Umbilical cord (tissue), 2 donors: ENCODE measurements around the gene SLC27A1. TPM values are rescaled to one million over a fixed set of nuclear protein-coding genes. Genes with fewer than 3 reads are reported as not detected.
"Not testable (repeated sequence)": the region's sequence is repeated elsewhere in the genome, so short reads cannot be mapped to it uniquely, and the experiment has no call there.

Source experiments
- DNase-seq: peaks from one replicate; pipeline ENCODE4 v3.0.0-alpha.2; 2015; ENCODE audit warnings: low spot score
- total RNA-seq: library from RNA; depleted of rRNA; stranded (reverse); fragments of >200 nt; gene quantifications from one replicate; pipeline ENCODE4 v1.2.3, GENCODE V29; 2014; ENCODE audit warnings: low replicate concordance; ENCODE audit not compliant: insufficient read depth

SLC27A1 gene
- total RNA-seq, 1 donor from 2014 or later, result 15.4 TPM

GRCh38 chr19:17486545-17487240 is 16.4 kb downstream of the SLC27A1 start:
- DNase-seq, result no peak

GRCh38 chr19:17487284-17488121 is 17.2 kb downstream of the SLC27A1 start:
- no peak for DNase-seq

GRCh38 chr19:17488593-17489391 is 18.5 kb downstream of the SLC27A1 start:
- DNase-seq, result peak; percentile 66

DNA sequence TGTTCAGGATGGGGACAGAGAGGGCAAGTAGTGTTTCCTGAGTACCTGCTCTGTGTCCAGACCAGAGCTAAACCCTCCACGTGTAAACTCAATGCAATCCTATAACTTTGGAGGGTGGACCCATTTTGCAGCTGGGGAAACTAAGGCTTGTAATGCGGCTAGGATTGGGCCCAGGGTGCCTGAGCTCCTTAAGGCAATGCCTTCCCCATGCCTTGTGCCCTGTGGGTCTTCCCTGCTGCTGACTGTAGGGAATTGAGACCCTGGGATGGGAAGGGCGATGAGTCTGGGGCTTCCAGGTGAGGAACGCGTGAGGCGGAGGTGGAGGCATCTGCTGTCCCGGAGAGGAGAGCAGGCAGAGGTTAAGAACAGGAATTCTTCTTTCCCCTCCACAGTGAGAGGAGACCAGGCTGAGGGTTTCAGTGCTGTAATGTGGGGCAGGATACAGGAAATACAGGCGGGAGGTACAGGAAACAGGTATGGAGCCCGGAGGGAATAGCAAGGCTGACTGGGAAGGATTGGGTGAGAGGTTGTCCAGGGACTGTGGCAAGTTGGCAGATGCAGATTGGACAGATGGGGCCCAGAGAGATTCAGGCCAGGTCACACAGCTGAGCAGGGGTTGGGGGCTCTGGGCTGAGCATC is 19.2 kb downstream of the SLC27A1 start:
- no peak for DNase-seq

DNA sequence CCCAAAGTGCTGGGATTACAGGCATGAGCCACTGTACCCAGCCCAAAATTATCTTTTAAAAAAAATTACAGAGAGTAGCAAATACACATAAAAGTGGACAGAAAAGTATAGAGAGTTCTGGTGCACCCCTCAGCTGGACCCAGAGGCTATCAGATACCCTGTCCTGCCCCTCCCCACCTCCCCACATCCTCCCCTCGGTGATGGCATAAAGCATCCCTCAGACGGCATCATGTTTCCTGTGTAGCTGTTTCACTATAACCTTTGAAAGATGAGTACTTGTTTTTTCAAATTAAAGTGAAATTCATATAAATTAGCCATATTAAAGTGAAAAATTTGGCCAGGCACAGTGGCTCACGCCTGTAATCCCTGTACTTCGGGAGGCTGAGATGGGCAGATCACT is 20.1 kb downstream of the SLC27A1 start:
- no peak for DNase-seq

GRCh38 chr19:17491287-17491686 is 21.0 kb downstream of the SLC27A1 start:
- DNase-seq, result no peak

DNA sequence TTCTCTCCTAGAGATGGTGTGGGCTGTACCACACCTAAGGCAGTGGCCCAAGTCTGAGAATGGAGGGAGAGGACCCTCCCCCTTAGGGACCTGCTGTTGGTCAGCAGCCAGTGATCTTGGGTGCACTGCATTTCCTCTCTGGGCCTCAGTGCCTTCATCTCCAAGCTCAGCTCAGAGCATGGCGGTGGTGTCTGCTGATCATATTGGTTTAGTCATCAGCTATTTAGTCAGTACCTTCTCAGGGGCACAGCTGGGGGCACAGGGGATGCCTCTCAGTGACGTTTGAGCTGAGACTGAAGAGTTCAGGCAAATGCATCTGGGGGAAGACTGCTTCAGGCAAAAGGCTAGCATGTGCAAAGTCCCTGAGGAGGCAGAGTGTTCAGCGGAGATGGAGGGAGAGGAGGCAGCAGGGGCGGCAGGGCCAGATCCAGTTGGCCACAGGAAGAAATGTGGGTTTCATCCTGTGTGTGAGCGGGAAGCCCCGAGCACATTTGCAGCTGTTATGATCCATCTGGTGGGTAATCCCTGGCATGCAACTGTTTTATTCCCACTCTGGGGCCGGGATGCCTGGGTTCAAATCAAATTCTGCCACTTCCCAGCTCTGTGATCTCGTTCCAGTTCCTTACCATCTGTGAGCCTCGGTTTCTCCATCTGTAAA is 25.4 kb downstream of the SLC27A1 start:
- DNase-seq, result no peak

DNA sequence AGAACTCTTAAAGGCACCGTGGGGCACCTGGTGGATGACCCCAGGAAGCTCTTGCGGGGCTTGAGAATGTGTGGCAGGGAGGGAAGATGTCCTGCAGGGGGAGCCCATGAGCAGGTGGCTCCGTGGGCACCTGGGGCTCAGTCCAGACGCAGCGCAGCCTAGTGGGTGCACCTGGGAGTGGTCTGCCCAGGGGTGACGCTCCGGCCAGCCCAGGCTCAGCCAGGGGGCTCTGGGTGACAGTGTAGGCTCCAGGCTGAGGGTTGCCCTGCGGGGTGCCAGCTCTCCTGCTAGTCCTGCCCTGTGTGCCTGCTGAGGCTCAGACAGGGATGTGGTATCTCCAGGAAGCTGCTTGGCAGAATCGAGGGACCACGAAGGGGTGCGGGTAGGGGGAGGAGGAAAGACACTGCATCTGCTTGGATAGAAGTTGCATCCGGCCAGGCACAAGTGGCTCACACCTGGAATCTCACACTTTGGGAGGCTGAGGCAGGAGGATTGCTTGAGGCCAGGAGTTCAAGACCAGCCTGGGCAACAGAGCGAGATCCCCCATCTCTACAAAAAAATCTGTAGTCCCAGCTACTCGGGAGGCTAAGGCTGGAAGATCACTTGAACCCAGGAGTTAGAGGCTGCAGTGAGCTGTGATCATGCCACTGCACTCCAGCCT is 26.1 kb downstream of the SLC27A1 start:
- DNase-seq, result peak; percentile 33

GRCh38 chr19:17497149-17497798 is 26.9 kb downstream of the SLC27A1 start:
- no peak for DNase-seq

DNA sequence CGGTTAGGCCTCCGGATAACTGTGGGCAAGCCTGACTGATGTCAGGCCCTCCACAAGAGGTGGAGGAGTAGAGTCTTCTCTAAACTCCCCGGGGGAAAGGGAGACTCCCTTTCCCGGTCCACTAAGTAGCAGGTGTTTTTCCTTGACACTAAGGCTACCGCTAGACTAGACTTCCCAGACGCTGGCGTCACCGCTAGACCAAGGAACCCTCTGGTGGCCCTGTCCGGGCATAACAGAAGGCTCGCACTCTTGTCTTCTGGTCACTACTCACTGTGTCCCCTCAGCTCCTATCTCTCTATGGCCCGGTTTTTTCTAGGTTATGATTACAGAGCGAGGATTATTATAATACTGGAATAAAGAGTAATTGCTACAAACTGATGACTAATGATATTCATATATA is 28.7 kb downstream of the SLC27A1 start:
- not testable (repeated sequence) for DNase-seq

DNA sequence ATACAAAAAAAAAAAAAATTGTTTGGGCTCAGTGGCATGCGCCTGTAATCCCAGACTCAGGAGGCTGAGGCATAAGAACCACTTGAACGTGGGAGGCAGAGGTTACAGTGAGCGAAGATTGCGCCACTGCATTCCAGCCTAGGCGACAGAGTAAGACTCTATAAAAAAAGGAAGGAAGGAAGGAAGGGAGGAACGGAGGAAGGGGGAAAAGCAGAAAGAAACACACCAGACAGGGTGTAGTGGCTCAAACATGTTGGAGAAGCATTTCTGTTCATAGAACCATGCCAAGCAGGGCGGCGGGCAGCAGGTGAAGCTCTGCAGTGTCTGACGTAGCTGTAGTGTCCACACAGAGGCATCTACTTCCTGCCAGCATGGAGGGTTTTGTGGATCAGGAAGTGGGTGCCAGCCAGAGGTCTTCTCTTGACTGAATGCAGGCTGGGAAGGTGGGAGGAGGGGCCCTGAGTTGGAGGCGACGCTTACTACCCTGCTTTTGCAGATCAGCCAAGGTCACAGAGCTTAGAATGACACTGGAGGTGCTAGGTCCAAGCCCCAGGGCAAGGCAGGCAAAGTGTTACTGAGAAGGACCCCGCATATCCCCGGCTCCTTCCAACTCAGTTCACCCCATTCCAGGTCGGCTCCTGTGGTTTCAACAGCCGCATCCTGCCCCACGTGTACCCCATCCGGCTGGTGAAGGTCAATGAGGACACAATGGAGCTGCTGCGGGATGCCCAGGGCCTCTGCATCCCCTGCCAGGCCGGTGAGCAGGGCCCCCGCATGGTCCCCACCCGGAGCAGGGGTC is 29.5 kb downstream of the SLC27A1 start:
- peak; percentile 66 for DNase-seq

DNA sequence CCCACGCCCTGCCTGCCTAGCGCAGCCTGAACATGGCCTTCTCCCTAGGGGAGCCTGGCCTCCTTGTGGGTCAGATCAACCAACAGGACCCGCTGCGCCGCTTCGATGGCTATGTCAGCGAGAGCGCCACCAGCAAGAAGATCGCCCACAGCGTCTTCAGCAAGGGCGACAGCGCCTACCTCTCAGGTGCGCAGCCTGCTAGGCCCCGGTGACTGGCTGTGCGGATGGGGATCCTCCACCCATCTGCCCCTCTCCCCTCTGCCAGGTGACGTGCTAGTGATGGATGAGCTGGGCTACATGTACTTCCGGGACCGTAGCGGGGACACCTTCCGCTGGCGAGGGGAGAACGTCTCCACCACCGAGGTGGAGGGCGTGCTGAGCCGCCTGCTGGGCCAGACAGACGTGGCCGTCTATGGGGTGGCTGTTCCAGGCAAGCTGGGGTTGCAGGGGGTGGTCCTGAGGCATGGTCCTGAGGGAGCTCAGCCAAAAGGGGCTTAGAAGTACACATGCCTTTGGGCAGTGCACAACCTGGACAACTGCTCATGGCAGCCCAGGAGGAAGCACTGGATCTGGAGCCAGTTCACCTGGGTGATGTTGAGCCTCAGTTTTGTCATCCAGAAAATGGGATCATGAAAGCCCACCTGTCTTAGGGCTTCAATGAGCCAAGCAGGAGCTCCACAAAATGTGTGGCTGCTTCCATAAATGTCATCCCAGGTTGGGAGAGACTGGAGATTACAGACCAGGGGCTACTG is 30.3 kb downstream of the SLC27A1 start:
- no peak for DNase-seq

DNA sequence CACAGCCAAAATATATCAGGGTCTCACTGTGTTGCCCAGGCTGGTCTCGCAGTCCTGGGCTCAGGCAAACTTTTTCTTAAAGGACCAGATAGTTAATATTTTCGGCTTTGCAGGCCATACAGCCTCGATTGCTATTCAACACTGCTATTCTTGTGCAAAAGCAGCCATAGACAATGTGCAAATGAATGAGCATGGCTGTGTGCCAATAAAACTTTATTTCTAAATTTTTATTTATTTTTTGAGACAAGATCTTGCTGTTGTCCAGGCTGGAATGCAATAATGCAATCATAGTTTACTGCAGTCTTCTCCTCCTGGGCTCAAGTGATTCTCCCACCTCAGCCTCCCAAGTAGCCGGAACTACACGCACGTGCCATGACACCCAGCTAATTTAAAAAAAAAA is 32.9 kb downstream of the SLC27A1 start:
- DNase-seq, result no peak

DNA sequence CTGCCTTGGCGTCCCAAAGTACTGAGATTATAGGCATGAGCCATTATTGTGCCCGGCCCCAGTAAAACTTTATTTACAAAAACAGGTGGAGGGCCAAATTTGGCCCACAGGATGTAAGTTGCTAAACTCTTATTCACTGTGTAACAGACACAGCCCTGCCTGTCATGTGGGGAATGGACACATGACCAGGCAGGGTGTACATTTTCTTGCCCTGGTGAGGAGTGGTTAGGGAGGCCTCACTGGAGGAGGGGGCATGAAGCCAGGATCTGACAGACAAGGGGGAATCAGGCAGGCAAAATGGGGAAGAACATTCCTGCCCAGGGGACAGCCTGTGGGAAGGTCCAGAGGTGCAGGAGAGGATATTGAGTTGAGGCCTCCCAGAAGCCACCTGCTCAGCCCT is 33.7 kb downstream of the SLC27A1 start:
- no peak for DNase-seq

- no peak for DNase-seq
Observed at GRCh38 chr19:17504456-17504855, 34.1 kb downstream of the SLC27A1 start.

DNA sequence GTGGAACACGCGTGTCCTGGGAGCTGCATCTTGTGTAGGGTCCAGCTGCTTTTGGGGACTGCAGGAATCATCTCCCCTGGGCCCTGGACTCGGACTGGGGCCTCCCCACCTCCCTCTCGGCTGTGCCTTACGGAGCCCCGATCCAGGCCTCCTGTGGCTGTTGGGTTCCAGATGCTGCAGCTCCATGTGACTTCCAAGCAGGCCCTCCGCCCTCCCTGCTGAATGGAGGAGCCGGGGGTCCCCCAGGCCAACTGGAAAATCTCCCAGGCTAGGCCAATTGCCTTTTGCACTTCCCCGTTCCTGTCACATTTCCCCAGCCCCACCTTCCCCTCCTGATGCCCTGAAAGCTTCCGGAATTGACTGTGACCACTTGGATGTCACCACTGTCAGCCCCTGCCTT is 34.9 kb downstream of the SLC27A1 start:
- DNase-seq, result no peak

- DNase-seq, result no peak
Observed at GRCh38 chr19:17506745-17507144, 36.4 kb downstream of the SLC27A1 start.

DNA sequence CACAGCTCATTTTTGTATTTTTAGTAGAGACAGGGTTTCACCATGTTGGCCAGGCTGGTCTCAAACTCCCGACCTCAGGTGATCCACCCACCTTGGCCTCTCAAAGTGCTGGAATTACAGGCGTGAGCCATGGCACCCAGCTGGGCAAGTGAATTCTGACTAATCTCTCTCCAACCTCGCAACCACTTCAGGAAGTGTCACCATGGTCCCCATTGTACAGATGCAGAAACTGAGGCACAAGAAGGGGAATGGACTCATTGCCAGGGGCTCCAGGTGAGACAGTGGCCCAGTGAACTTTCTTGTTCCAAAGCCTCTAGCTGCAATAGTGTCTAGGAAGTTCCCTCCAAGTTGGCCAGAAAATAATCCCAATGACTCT is 38.2 kb downstream of the SLC27A1 start:
- not testable (repeated sequence) for DNase-seq
